Stimulated activated CD4-positive, alpha-beta T cell treated with anti-CD3 and anti-CD28 coated beads, Interleukin-15, amount 100 ng/mL, for 24 hours (primary cell): ENCODE measurements around the gene BCKDK.
"Not testable (repeated sequence)": the region's sequence is repeated elsewhere in the genome, so short reads cannot be mapped to it uniquely, and the experiment has no call there.

Experiments used
- DNase-seq: peaks from one replicate; pipeline ENCODE4 v3.0.0-alpha.2; 2020

Gene BCKDK

DNA sequence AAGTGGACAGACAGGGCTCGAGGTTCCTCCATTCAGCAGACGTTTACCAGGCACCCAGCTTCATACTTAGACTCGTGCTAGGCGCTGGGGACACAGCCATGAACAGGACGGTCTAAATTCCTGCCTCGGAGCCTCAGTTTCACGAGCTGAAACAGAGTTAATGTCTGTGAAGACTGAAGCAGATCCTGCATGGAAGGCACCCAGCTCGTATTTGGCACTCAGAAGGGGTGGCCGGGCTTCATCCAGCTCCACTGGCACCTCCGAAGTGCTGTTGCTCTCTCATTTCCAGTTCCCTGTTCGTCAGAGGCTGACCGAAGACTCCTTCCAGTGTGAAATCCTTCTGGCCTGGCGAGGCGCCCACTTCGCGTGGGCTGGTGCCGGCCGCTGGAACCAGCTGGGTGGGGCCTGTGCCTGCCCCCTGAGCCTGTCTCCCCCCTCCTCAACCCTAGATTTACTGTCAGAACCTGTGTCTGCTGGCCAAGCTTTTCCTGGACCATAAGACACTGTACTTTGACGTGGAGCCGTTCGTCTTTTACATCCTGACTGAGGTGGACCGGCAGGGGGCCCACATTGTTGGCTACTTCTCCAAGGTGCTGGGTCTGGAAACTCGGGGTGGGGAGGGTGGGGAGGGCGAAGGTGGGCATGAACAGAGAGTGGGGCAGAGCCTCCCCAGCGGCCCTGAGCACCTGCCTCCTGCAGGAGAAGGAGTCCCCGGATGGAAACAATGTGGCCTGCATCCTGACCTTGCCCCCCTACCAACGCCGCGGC, 21.6 kb downstream of the BCKDK start:
- DNase-seq = no peak

DNA sequence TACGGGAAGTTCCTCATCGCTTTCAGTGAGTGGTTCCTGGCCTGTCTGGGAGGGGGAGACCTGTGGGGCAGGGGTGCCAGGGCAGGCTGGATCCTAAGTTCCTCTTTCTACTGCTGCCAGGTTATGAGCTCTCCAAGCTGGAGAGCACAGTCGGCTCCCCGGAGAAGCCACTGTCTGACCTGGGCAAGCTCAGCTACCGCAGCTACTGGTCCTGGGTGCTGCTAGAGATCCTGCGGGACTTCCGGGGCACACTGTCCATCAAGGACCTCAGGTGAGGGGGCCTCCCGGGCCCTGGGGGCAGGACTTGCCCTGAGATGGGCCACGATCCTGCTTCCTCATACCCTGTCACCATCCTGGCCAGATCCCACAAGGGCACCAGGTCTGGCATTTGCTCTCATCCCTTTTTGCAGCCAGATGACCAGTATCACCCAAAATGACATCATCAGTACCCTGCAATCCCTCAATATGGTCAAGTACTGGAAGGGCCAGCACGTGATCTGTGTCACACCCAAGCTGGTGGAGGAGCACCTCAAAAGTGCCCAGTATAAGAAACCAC, 22.2 kb downstream of the BCKDK start:
- DNase-seq = no peak

DNA sequence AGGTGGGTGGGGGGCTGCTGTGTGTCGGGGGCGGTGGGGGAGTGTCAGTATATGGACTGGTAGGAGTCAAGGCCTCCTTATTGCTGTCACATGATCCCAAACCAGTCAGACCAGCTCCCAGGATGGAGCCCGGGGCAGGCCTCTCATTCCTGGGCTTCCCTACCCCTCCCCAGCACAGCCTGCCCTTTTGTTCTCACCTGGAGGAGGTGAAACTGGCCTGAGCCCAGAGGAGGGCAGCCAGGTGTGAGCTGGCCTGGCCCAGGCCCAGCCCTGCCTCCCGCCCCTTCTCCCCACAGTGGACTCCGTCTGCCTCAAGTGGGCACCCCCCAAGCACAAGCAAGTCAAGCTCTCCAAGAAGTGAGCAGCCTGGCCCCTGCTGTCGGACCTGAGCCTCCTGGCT, 22.7 kb downstream of the BCKDK start:
- no peak for DNase-seq

DNA sequence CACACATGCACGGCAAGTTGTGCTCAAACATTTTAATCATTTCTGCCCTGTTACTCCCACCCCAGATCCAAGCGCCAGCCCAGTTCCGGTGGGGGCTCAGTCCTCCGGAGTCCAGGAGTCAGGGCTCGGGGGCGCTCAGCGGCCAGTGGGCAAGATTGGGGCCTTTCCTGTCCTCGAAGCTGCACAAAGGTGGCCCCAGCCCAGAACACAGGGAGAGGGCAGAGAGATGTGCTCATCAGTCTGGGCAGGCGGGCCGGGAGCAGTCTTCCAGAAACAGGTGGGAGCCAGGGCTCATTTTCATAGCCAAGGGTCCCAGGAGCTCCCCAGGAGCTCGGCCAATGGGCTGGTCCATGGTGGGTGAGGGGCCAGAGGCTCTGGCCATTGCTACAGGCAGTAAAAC, 23.2 kb downstream of the BCKDK start:
- DNase-seq = no peak

DNA sequence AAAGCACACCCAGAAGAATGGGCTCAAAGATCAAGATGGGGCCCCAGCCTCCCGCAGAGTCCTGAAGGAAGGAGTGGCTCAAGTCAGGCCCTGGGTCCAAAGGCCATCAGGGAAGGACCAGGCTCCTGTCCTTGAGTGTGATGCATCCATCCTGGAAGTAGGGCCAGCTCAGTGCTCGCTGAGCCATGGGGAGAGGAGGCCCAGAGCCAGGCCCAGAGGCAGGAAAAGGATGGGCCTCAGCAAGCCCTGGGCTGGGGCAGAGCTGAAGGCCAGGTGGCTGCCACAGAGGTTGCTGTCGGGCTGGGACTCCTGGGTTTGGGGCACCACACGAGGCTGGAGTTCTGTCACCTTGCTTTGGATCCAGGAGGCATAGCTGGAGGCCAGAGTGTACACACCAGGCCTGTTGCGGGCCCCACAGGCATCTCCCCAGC, 23.7 kb downstream of the BCKDK start:
- no peak for DNase-seq

DNA sequence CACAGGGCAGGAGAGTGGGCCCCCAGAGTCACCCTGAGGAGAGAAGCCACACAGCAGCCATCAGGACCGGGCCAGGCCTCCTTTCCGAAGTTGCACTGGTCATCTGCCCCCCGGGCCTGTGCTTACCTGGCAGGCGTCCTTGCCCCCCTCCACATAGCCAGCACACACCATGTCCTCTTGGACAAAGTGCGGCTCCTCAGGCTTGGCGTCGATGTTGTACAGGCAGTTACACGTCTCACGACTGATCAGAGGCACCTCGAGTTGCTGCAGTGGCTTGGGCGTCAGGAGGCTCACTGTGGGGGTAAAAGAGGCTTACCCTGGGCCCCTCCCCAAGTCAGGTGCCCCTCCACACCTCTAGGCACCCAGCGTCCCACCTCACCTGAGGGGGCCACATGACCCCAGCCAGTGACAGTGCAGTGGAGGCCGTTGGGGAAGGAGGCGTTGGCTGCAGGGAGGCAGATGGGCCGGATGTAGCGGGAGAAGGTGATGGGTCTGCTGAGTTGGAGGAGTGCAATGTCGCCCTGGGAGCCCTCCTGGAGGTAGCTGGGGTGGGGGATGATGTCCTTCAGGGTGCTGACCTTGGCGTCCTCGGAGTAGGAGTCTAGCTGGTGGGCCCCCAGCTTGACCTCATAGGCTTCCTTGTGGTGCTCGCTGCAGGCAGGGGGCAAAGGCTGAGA, 24.3 kb downstream of the BCKDK start:
- no peak for DNase-seq

DNA sequence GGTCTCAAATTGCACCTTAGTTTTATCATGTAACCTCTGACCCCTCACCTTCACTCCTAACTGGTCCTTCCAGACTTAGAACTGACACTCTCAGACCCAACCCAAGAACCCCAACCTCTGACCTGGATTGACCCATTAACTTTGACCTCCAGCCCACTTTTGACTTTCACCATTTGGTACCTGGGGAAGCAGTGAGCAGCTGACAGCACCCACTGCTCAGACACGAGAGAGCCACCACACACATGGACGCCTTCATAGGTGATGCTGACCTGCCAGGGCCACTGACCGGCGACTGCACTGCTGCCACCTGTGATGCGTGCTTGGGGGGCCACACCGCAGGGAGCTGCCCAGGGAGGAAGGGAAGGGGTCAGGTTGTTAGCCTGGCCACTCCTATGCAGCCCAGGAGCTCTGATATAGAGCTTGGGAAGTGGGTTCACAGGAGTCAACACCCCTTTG, 24.9 kb downstream of the BCKDK start:
- no peak for DNase-seq

DNA sequence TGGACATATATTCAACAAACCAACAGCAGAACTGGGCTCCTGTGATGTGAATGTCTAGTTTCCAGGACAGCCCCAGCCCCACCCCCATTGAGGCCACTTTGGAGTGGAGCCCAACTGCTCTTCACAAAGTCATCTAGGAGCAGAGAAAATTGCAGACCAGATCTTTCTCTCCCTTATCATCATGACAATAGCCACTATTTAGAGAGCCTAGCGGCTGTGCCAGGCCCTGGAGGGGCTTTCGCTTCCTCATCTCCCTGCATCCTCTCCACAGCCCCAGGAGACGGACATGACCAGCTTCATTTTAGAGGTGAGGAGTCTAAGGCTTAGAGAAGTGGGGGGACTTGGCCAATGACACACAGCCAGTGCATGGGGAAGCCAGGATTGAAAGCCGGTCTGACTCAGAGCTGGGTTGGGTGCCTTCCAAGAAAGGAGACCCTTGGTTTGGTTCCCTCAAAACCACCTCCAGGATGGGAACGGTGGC, 25.9 kb downstream of the BCKDK start:
- DNase-seq = no peak

DNA sequence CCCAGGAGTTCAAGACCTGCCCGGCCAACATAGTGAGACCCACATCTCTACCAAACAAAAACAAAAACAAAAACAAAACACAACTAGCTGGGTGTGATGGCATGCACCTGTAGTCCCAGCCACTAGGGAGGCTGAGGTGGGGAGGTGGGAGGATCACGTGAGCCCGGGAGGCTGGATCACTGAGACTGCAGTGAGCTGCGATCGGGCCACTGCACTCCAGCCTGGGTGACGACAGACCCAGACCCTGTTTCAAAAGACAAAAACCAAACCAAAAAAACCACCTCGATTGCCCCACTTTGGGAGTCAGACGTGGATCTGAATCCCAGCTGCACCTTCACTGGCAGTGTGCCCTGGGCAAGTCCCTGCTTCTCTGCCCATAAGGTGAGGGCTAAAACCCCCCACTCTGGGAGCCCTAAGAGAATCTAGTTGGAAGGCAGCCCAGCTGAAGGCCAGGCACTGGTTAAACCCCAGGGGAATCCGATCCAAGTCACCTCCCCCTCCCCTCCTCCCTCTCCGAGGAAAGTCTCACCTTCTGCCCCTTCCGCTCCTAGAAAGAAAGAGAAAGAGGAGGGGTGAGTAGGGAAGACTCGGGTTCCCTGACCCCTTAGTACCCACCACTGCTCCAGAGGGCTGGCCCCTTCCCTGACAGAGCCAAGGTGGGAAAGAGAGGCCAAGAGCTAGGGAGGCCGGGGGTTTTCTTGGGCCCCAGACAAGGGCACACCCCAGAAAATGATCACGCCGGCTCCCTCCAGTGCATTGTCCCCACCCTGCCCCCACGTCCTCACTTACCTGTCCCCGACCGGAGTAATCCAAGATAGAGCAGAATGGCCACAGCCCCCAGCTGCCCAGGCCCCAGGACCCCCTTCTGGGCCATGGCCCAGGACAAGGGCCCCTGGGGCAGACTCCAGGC, 26.7 kb downstream of the BCKDK start:
- no peak for DNase-seq

DNA sequence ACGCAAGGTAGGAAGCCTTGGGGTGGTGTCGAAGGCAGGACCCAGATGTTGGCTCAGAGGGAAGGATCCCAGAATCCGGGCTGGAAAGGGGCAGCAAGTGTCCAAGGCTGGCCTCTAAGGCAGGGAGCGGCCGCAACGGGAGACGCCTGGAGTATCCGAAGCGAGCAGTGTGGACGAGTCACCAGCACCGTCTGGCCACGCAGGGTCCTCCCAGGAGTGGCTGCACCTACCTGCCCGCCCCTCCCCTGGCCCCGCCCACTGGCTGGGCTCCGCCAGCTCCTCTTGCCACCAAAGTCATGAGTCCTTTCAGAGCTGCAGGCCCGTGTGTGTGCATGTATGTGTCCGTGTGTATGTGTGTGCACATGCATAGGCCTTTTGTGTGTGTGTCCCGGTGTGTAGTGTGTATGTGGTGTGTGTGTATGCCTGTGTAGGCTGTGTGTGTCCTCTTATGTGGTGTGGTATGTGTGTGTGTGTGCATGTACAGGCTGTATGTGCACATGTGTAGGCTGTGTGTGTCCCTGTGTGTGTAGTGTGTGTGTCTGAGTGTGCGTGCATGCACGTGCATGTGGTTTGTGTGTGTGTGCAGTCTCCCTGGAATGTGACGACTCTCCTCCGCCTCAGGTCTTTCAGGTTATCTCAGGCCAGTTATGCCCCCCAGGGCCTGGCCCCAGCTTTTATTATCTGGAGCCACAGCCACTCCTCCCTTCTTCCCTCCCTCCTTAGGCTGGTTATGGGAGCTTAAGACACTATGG, 27.5 kb downstream of the BCKDK start, which contains the start of gene PRSS8:
Gene PRSS8, minus strand, starts transcription at position 193 of the 752 bp plus-strand sequence. CDS start 229 bp downstream, outside the sequence.
- DNase-seq = no peak

DNA sequence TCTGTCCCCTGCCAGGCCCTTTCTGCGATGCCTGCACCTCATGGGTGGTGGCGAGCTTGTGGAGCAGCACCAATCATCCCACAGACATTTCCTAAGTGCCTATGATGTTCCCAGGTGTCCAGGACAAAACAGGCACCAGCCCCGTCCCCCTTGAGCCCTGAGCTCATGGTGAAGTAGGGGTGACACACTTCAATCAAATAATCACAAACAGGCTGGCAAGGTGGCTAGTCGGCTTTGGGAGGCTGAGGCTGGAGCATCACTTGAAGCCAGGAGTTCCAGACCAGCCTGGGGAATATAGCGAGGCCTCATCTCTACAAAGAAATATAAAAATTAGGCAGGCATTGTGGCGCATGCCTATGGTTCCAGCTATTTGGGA, 28.1 kb downstream of the BCKDK start:
- no peak for DNase-seq

DNA sequence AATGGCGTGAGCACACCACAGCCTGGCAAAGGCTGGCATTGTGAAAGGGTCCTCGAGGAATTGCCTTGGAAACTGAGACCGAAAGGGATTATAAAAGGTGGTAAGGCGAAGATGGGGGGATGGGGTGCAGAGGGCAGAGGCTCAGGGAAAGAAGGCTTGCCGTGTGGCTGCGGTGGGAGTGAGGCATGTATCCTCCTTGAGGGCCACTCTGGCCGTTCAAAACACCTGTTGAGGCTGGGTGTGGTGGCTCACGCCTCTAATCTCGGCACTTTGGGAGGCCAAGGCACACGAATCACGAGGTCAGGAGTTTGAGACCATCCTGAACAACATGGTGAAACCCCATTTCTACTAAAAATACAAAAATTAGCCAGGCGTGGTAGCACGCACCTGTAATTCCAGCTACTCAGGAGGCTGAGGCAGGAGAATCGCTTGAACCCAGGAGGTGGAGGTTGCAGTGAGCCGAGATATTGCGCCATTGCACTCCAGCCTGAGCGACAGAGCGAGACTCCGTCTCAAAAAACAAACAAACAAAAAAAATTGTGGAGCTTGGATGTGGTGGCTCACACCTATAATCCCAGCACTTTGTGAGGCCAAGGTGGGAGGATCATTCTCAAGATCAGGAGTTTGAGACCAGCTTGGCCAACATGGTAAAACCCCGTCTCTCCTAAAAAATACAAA, 28.8 kb downstream of the BCKDK start:
- DNase-seq = not testable (repeated sequence)

DNA sequence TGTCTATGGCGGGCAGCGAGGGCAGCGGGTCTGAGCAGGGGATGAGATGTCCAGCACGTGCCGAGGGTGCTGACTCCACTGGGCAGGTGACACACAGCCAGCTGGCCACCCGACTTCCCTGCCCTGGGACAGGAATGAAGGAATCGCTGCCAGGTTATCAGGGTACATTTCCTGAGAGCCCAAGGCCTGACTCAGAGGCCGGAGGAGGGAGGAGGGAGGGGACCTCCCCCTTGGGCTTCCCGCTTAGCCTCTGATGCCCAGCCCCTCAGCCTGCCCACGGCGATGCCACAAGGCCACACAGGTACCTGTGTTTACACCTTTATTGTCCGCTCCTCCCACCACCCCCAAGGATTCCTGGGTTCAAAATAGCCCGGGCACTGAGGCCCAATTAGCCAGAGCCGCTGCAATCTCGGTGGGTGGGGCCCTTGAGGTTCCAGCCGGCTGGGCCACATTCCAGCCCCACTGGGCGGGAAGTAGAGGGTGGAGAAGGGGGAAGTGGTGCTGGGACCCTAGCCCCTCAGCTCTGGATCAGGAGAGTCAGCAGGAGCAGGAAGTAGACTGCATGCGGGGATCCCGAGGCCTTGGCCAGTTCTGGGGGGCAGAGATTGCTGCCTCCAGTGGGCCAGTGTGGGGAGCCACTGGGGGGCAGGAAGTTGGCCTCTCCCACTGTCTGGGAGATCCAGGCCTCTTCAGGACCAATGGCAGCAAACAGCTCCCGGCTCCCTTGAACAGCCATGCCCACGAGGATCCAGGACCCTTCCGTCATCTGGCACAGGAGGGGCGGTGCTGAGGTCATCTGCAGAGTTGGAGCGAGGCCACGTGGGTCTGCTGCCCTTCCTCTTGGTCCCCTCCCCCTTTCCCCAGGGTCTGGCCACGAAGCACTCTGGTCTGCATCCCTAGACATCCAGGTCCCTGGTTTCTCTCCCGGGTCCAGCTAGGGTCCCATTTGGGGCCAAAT, 30.7 kb downstream of the BCKDK start:
- DNase-seq = no peak

DNA sequence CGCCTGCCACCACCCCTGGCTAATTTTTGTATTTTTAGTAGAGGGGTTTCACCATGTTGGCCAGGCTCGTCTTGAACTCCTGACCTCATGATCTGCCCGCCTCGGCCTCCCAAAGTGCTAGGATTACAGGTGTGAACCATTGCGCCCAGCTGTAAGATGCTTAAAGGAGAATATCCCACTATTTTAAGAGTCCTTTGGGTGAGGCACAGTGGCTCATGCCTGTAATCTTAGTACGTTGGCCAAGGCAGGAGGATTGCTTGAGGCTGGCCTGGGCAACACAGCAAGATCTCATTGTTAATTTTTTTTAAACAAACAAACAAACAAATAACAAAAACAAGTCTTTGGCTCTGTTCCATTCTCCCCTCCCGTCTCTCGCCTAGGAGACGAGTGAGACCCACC, 32.9 kb downstream of the BCKDK start:
- not testable (repeated sequence) for DNase-seq

DNA sequence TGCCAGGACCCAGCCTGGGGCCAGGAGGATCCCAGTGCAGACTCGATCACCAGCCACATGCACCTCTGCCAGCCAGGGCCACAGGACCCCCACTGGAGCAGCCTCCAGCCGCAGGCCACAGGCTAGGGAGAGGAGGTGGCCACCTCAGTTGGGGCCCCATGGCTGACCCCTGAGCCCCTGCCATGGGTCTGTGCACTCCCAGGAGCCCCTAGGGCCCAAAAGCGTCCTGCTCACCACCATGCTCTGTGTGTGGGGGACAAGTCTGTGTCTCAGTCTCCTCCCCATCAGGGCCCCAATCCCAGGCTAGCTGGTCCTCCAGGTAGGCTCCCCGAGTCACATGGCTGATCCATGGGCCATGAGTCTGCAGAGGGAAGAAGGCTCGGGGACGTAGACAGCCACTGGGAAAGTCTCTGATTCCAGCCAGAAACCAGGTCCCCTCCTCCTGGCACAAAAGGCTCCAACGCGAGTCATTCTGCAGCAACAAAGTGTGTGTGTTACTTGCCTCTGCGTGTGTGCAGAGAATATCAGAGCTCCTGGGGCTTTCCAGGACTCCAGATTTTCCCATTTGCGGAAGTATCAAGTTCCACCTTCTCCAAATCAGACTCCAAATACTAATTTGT, 33.4 kb downstream of the BCKDK start:
- DNase-seq = no peak

DNA sequence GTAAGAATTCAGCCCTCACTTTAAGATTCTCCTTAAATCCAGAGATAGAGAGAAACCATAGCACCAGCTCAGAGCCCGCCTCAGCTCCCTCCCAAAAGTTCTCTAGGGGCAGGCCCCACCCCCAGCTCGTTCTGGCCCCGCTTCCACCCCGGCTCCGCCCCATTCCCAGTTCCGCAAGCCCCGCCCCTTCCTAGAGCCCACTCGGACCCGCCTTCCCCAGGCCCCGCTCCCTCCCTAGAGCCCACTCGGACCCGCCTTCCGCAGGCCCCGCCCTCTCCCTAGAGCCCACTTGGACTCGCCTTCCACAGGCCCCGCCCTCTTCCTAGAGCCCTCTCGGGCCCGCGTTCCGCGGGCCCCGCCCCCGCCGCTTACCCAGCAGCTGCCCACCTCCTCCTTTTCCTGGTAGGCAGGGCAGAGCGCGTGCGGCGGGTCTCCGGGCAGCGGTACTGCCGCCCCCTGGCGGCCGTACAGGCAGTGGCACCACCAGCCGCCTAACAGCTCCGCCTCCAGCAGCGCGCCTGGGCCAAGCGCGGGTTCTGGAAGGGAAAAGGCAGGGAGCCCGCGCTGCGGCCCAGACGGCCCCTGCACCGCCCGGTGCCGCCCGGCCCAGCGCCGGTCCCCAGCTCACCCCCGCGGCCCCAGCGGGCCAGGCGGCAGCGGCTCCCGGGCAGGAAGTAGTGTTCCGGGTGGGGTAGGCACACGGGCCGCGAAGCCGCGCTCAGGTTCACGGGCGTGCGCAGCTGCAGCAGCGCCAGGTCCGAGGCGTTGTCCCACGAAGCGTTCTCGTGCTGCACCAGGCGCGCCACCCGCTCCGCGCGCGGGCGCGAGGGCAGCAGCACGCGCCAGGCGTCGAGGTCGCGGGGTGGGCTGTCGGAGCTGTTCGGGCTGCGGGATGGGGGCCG, 34.2 kb downstream of the BCKDK start:
- DNase-seq = peak; percentile 99

DNA sequence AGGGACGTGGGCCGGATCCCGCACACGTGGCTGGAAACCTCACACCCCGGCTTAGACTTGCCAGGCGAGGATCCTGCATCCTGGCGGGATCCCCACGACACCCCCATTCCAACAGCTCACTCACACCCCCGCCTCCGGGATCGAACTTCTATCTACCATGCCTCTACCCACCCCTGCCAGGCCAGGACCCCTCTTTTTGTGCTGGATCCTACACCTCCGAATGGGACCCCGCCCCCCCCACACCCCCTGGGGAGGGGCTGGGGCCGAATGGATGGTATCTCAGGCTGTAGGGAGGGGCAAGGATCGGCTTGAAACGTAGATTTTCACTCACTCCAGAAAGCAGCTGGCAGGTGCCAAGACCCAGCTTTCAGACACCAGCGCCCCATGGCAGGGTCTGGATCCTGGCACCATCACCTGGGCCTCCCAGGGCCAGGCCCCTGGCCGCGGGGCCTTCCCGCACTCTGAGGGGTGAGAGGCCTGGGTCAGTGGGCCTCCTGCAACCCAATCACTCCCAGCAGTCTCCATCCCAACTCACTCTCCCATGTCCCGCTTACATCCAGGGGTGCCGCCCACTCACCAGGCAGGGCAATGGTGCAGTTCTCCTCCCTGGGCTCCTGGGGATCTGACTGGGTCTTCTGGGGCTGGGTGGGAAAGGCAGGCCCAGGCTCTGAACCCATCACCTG, 35.0 kb downstream of the BCKDK start:
- no peak for DNase-seq

DNA sequence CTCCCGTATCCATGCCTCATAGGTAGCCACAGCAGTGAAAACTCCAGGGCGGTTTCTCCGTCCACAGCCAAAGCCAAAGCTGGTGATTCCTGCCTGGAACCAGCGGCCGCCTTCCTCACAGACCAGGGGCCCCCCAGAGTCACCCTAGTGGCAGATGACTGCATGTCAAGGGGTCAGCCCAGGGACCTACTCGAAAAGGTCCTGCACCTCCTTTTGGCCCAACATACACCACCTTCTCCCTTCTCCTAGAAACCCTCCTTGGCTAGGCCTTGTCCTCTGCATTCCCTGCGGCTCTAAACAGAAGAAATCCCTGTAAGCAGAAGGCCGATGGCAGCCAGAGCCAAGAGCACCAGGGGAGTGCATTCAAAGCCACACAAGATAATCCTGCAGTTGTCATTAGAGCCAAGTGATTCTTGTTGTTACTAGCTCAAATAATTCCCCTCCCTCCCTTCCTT, 35.5 kb downstream of the BCKDK start:
- DNase-seq = no peak
